NCI-H82 treated with DMSO at 0.1 percent for 48 hours (cell line): Measurements from ENCODE around the gene PPFIA4.
"Not testable (repeated sequence)": the region's sequence is repeated elsewhere in the genome, so short reads cannot be mapped to it uniquely, and the experiment has no call there.

Experiments used
- DNase-seq: peaks from one replicate; lab custom pipeline; 2025; ENCODE audit not compliant: unreplicated experiment; lab: John Stamatoyannopoulos, UW

PPFIA4 gene

GRCh38 chr1:203026031-203026665 lies at the start of gene PPFIA4:
TSS of gene PPFIA4 (plus strand) at chr1:203026491. CDS start at chr1:203039009, 12,518 bp downstream.
- DNase-seq, result peak; percentile 67

DNA sequence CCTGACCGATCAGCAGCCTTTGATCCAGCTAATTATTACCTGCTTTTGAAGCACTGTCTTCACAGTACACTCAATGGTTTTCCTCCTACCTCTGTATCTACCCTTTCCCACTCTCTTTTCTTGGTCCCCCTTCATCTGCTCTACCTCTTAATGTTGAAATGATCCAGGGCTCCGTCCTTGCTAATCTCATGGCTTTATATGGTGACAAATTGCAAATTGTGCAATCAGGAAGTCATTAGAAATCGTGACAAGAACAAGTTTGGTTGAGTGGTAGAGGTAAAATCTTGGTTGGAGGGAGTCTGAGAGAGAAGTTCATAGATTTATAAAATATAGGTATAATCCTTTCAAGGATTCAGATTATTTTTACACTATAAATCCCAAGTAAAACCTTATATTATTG lies 49.7 kb upstream of the PPFIA4 start:
- no peak for DNase-seq

DNA sequence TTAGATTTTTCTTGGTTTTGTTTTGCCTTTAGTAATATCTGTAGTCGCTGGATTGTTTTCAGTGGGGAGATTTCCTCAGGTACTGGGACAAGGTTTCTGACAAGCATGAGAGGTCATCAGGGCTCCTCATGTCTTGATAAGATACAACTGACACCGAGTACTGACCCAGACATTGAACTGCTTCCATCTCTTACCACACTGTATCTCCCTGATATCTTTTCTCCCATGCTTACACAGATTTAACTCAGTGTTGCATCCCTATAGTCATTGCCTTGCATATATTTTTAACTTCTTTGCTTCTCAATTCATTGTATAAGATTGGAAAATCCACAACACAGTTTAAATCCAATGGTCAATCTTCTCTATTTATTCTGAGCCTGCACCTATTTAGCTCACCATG lies 46.8 kb upstream of the PPFIA4 start:
- no peak for DNase-seq

DNA sequence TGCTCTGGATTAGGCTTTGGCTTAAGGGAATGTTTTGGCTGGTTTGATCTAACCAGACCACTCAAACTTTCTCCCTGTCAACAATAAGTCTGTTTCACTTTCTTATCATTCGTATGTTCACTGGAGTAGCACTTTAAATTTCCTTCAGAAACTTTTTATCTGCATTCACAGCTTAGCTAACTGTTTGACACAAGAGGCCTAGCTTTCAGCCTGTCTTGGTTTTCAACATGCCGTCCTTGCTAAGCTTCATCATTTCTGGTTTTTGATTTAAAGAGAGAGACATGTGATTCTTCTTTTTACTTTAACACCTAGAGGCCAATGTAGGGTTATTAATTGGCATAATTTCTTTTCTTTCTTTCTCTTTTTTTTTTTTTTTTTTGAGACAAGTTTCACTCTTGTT lies 44.4 kb upstream of the PPFIA4 start:
- no peak for DNase-seq

DNA sequence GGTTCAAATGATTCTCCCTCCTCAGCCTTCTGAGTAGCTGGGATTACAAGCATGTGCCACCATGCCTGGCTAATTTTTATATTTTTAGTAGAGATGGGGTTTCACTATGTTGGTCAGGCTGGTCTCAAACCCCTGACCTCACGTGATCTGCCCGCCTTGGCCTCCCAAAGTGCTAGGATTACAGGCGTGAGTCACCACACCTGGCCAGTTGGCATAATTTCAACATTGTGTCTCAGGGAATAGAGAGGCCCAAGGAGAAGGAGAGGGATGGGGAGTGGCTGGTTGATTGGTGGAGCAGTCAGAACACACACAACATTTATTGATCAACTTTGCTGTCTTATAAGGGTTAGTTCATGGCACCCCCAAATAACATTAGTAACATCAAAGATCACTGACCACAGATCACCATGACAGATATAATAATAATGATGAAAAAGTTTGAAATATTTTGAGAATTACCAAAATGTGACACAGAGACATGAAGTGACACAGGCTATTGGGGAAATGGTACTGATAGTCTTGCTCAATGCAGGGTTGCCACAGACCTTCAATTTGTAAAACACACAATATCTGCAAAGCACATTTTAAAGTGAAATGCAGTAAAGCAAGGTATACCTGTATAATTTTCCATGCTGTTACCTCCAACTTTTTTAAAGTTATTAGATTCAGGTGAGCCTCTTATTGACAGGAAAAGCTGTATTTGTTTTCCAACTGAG lies 43.4 kb upstream of the PPFIA4 start:
- no peak for DNase-seq

DNA sequence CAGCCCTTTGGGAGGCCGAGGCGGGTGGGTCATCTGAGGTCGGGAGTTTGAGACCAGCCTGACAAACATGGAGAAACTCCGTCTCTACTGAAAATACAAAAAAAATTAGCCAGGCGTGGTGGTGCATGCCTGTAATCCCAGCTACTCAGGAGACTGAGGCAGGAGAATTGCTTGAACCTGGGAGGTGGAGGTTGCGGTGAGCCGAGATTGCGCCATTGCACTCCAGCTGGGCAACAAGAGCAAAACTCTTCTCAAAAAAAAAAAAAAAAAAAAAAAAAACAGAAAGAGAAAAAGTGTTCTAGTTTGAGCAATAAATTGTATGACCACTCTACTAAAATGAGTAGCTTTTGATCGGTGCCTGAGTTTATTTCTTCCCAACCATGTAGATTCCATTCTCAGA lies 40.2 kb upstream of the PPFIA4 start:
- not testable (repeated sequence) for DNase-seq

GRCh38 chr1:202987255-202987654 lies 39.0 kb upstream of the PPFIA4 start:
- no peak for DNase-seq

DNA sequence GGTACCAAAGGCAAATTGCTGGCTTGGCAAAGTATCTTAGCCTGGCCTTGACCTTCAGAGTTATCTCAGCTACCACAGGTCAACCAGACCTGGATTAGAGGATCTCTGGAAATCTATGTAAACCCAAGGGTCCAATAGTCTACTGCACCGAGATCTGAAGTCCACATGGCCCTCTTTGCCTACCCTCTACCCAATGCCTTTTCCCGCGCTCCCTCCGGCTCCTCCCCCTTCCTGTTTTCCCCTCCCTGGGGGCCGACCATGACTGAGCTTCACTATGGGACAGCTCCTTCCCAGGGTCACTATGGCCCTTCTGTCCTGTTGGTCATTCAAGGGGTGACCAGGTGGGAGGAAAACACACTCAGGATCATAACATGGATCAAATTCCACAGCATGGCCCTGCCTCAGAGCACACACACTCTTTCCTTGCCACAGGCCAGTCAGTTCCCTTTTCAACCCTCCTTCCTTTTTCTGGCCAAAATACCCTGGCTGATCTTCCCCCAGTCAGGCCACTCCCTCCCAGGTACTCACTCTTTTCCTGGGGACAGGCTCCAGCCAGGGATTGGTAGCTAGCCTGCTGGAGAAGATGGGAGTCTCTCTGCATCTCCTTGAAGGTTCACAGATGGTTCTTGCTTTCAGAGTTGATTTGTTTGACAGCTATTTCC lies 38.2 kb upstream of the PPFIA4 start:
- no peak for DNase-seq

DNA sequence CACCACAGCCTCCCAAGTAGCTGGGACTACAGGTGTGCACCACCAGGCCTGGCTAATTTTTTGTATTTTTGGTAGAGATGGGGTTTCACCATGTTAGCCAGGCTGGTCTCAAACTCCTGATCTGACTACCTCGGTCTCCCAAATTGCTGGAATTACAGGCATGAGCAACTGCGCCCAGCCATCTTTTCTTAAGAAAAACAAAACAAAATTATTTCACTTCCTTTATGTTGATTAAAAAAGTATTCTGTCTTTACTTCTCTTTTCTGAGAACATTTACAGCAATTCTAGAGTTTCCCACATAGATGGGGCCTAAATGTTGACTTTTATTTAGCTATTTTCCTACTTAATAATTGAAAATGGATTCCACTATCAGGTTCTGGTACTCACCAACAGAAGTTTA lies 36.4 kb upstream of the PPFIA4 start:
- no peak for DNase-seq

- no peak for DNase-seq
Observed at GRCh38 chr1:202991112-202991511, 35.2 kb upstream of the PPFIA4 start.

DNA sequence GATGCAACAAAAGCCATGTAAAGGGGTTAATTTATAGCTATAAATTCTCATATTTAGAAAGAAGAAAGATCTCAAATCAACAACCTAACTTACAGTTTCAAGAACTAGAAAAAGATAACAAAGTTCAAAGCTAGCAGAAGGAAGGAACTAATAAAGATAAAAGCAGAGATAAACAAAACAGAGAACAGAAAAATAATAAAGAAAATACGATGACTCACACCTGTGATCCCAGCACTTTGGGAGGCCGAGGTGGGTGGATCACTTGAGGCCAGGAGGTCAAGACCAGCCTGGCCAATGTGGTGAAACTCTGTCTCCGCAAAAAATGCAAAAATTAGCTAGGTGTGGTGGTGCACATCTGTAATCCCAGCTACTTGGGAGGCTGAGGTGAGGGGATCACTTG lies 31.5 kb upstream of the PPFIA4 start:
- DNase-seq, result no peak

DNA sequence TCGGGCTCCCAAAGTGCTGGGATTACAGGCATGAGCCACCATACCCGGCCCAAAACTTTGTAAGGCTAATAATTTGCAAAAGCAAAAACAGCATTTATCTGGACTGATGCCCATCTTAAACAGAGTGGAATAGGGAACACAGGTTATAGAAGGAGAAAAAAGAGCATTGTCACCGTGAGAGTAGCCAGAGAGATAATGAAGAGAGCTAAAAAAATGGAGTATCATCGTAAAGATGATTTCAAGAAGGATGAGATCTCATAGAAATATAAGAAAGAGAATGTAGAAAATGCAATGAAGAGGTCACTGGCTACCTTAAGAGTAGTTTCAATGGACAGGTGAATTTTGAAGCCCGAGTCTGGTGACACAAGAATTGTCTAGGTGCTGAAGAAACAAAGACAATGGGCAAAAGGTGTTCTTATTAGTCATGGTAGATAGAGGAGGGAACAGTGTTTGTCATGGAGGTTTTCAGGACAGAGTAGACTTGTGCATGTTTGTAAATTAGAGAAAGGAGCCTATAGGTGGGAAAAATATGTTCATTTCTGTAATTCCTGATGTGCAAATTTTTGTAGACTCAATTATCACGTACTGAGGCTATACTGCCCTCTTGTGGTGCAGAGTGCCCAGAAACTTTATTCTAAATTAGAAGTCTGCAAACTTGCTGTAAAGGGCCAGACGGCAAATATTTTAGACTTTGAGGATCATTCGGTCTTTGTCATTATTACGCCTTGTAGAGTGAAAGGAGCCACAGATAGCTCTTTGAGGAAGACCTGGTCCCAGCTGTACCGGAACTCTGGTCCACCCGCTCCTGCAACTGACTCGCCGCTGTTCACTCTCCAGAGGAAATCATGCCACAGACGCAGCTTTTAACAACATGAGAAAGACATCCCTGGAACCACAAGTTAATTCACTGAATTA lies 27.2 kb upstream of the PPFIA4 start:
- no peak for DNase-seq

DNA sequence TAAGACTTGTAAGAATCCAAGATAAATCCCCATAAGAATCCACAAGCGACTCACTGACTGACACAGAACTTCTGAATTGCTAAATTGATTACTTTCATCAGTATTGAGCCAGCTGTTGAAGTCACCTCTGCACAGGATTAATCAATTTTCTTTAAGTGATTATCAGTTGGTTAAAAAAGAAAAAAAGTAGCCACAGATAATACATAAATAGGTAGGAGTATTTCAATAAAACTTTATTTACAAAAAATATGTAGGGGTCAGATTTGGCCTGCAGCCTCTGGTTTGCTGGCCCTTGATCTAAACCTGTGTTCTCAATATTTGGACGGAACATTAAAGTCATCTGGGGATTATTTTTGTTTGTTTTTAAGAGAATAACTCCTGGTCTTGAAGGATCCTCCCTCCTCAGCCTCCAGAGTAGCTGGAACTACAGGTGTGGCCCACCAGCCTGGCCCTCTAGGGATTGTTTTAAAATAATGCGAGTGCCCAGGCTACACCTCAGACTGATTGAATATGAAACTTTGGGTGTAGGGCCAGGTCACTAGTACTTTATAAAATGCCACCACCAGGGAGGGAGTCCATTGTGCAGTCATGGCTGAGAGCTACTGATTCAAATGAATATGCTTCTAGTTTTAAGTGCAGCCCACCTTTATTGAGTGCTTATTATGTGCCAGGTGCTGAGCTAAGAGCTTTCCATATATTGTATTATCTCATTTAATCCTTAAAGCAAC lies 25.9 kb upstream of the PPFIA4 start:
- DNase-seq, result no peak

DNA sequence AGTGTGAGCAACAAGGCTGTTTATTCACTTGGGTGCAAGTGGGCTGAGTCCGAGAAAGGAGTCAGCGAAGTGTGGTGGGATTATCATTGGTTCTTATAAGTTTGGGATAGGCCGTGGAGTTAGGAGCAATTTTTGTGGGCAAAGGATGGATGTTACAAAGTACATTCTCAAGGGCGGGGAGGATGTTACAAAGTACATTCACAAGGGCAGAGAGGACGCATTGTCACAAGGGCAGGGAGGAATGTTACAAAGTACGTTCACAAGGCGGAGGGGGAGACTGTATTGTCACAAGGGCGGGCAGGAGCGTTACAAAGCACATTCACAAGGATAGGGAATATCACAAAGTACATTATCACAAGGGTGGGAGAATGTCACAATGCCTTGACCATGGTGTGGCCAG lies 24.3 kb upstream of the PPFIA4 start:
- no peak for DNase-seq

- no peak for DNase-seq
Observed at GRCh38 chr1:203002951-203003350, 23.3 kb upstream of the PPFIA4 start.

GRCh38 chr1:203005395-203006142 lies 20.7 kb upstream of the PPFIA4 start:
- DNase-seq, result peak; percentile 40

GRCh38 chr1:203006948-203007871 lies 19.1 kb upstream of the PPFIA4 start, which contains the start of gene TMEM183A:
TSS of gene TMEM183A (plus strand) at chr1:203007374. CDS start at chr1:203007466, 92 bp downstream.
- DNase-seq, result peak; percentile 95

DNA sequence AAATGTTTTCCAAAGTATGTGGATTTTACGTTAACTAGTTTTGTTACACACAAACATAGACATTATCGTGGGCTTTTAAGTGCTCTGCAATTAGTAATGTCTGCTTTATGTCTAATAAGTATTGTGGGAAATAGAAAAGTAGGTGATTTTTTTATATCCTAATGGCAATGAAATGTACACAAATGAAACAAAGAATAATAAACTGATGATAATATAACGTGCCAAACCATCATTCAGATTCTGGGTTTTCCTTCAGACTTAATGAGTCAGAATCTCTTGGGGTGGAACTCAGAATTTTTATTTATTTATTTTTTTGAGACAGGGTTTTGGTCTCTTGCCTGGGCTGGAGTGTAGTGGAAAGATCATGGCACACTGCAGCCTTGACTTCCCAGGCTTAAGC lies 17.1 kb upstream of the PPFIA4 start:
- no peak for DNase-seq

- no peak for DNase-seq
Observed at GRCh38 chr1:203011582-203011981, 14.7 kb upstream of the PPFIA4 start.
